Activated gamma-delta T cell treated with Interleukin-2 at 50 U/mL for 16 hours (primary cell): Measurements from ENCODE around the gene DAB1.

Experiments
- DNase-seq: peaks from one replicate; pipeline ENCODE4 v3.0.0-alpha.2; 2020

Gene DAB1

DNA sequence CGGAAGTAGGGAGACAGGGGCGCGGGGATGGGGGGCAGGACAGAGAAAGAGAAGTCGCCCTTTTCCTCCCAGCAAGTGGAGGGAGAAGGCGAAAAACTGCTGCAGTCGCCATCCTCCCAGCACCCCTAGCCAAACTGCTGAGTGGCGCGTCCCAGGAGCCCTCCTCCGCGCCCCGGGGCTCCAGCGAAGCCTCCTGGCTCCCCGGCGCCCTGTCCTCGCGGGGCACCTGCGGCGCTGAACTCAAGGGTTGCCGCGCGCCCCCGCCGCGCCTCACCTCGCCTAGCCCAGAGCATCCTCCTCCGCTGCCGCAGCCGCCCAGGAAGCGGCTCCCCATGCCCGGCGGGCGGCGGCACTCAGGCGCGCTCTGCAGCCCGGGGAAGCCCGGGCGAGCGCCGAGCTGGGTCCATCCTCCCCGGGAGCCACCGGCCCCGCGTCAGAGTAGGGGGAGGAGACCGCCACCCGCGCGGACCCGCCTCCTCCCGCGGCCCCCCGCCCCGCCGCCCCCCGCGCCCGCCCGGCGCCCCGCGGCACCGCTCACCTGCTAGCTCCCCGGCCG, at the start of gene DAB1:
Gene DAB1 (minus strand): TSS at position 405 of the 556 bp plus-strand sequence. CDS start 133,030 bp downstream, outside the sequence.
- no peak for DNase-seq

DNA sequence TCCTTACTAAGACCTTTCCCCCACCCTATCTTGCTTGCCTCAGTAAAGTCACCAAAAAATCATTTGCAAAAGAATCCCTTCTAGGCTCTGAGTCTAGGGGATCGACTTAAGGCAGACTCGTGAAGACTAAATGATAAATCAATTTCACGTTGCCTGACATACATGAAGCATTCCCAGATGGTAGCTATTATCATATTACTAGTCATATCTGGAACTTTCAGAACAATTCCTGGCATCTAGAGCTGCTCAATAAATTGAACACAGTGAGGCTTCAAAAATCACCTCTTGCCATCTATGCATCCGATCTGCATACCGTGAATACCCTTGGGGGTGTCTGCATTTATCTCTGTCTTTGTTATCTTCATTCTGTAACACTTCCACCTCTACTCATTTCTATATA, 49.6 kb upstream of the DAB1 start:
- no peak for DNase-seq

DNA sequence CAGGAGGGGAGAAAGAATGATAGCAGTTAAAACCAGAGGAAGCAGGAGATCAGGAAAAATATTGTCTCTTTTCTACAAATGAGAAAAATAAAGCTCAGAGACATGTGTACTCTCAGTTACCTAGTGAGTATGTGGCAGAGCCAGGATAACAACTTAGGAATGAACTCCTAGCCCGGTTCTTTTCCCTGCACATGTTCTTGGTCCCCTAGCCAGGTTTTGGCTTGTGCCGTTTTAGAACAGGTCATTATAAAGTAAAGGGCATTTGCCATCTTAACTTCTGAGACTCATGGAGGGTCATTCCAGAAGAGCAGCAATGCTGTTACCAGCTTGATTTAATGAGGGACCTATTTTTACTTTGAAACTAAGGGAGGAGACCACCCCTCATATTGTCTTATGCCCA, 48.1 kb upstream of the DAB1 start:
- DNase-seq: no peak

DNA sequence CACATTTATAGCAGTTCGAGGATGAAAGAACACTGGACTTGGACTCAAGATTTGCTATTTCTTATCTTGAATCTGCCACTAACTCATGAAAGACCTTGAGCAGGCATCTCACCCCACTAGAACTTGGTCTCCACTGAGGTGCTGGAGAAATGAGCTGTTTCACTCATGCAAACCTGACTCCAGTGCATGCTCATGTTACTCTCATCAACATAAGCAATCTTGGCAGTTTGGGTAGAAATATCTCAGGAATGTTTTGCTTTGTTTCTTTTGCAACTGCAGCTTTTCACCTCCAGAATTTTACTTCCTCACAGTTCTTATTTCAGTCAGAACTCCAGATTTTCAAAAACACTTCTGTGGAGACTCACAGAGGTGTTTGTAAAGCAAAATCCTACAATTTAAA, 46.2 kb upstream of the DAB1 start:
- DNase-seq: no peak

DNA sequence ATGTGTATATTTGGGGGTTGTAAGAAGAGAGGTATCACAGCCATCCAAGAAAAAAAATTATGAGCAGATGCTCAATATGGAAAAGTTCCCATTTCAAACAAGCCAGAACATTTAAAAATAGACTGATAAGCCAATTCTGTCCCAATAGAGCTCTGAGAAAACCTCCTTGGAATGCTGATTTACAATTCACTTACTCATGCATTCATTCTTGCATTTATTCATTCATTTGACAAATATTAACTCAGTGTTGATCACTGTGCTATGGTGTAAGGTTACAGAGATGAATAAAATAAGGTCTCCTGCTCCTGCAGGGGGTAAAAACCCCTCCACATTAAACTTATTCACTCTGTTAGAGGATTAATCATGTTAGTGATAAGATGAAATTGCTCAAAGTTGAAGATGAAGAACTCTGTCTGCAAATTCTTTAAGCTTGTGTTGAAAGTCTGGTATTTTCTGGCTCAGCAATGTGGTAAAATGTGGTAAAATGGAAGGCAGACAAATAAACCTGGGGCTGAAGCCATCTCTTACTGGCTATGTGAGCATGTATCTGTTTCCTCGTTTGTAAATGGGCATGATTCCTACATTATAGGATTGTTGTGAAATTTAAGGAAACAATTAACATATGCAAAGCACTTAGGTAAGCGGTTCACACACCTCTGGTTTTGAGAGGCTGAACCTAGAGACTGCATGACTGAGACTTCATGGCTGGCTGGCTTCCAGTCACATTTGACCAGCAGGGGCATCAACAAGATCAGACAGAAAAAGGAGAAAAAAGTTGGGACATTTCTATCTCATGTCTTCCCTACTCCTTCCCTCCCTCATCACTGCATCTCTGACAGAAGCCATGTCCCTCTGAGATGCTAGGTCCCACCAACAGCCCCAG, 45.0 kb upstream of the DAB1 start:
- DNase-seq: no peak

DNA sequence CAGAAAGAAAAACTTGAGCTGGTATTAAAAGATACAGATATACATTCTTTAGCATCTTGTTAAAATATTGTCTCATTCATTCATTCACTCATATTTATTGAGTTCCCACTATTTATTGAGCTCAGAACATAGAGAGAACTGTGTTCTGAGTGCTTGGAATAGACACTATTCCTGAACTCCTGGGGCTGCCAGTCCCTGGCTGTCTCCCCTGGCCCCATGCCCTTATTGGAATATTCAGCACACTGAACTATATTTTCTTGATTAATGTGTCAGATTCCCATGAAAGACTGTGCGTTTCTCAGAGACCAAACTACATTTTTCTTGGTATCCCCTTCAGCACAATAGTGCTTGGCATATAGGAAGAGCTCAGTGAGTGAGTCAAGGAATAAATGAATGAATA, 44.0 kb upstream of the DAB1 start:
- DNase-seq: no peak

DNA sequence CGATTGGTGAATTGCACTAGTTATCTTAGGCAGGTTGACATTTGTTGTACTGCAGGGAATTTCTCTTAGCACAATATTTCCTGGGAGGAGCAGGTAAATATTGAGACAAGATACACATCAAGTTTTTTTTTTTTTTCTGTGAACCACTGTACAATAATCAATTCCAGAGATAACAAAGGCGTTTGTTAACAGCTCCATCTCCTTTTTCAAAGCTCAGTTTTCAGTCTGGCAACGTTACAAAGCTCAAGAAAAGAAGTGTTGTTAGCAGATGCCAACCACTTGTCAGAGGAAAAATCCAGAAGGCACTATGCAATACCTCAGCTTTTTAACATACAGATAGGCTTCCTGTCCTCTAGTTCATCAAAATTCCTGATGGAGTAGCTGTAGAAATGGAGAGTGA, 40.9 kb upstream of the DAB1 start:
- no peak for DNase-seq

DNA sequence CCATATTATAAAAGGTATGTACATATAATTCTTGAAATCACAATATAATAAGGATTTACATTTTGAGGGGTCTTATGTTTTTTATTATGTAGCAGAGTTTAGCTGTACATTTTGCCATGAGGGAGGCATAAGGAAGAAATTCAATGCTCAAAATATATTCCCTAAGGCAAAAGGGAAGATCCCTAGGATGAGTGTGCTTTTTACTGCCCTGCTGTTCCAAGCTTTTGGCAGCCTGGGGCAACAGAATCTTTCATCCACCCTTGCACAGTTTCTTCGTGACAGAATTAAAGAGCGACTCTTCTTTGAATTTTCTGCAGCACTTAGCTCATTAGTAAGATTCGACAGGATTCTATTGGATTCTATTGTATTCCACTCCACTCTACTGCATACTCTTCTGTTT, 39.5 kb upstream of the DAB1 start:
- no peak for DNase-seq

DNA sequence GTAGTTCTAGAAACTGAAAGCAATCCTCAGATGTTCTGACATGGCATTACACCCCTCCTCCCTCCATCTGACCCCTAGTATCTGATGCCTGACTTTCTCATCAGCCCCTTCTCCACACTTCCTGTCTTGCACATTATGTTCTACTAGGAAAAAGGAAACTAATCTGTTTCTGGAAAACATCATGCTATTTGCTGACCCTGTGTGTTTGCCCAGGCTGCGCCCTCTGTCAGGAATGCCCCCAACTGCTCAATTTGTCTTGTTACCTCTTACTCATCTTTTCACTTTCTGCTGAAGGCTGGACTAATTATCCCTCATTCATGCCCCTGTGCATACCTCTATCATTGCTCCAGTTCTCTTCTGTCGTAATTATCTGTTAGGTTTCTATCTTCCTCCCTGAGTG, 37.5 kb upstream of the DAB1 start:
- DNase-seq: no peak

DNA sequence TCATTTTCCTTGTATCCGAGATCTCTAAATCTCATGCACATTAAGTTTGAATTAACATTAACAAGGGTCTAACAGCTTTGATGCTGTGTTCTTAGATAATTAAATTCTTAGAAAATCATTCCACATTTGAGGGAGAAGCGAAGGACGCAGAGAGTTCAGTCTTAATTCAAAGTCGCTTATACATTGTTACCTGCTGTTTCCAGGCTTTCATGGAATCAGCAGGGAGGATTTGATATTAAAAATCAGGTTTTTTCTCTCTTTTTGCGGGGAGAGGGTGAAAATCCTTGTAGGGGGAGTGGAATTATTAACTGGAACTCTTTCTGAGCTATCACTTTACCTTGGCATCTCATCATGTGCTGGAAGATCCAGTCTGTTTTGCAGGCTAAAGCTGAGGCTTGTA, 27.7 kb upstream of the DAB1 start:
- DNase-seq: no peak

DNA sequence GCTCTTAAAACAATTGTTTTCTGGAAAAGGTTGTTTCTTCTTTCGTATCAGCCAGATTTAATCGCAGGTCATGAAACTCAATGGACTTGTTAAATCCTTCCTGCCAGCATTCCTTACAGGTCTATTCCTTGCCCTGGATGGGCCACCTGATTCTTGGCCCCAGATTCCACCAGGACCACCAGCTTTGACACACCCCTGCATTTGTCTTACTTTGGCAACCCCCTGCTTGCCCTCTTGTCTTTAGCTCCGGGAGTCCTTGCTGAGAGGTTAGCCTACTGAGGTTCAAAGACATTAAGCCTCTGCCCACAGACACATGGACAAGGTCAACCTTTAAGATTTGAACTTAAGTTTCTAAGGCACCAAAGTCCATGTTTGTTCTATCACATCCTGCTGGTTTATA, 27.1 kb upstream of the DAB1 start:
- DNase-seq: no peak

DNA sequence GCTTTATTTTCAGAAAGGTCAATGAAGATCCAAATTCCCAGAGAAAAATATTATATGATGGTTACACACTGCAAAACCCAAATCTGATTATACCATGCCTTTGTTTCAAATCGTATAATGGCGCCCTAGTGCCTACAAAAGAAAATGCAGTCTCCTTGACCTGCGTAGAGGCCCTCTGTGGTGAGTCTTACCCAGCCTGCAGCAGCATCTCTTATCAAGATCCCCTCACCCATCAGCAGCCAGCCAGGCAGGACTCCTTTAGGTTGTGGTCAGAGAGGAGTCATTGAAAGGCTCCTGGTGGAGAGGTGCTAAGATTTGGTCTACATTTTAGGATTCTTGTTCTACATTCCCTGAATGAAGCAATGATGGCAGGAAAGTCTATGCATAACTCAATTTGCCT, 23.7 kb upstream of the DAB1 start:
- DNase-seq: no peak

DNA sequence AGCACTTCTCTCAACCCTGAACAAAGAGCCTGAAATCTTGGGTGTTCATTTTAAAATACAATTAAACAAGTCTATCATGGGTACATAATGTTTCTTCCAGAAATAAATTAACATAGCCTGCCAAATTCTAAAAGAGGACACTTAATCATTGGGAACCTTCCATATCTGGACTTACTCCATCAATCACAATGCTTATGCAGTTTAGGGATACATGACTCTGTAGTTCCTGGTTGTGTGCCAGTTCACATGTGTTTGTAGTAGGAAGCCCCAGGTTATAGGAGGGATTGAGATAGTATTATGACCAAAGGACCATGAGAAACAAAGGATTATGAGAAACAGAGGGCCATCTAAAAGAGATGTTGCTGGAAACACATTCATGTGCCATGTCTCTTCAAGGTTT, 19.1 kb upstream of the DAB1 start:
- DNase-seq: no peak

DNA sequence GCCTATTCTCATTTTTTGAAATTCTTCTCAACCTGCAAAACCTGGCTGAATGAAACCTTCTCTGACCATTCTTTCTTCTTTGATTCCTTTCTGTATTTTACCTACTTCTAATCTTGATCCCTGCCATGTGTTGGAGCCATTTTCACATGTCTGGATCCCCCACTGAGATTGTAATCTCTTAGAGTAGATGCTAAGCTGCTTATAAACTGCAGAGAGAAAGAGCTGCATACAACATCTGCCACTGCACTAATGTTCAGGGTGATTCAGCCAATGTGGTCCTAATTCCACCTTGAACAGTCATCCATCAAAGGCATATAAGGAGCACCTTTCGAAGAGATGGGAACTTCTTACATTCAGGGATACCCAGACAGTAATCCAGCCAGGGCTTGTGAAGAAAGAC, 16.2 kb upstream of the DAB1 start:
- DNase-seq: no peak

DNA sequence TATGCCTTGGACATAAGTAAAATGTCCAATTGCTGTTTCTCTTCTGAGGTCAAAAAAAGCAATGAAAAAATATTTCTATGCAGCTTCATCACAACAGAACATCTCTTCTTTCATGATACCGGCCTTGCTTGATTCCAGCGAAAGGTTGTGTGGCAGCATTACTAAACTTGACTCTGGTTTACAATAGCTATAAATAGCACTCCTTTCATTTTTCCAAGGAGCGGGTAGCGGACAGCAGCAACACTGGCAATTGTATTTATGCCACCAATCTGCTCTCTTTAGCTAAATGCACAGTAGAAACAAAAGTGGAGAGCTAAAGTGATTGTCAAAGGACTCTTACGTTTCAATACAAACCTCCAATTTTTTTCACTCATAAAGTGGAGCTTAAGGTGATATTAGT, 7.5 kb upstream of the DAB1 start:
- DNase-seq: no peak

DNA sequence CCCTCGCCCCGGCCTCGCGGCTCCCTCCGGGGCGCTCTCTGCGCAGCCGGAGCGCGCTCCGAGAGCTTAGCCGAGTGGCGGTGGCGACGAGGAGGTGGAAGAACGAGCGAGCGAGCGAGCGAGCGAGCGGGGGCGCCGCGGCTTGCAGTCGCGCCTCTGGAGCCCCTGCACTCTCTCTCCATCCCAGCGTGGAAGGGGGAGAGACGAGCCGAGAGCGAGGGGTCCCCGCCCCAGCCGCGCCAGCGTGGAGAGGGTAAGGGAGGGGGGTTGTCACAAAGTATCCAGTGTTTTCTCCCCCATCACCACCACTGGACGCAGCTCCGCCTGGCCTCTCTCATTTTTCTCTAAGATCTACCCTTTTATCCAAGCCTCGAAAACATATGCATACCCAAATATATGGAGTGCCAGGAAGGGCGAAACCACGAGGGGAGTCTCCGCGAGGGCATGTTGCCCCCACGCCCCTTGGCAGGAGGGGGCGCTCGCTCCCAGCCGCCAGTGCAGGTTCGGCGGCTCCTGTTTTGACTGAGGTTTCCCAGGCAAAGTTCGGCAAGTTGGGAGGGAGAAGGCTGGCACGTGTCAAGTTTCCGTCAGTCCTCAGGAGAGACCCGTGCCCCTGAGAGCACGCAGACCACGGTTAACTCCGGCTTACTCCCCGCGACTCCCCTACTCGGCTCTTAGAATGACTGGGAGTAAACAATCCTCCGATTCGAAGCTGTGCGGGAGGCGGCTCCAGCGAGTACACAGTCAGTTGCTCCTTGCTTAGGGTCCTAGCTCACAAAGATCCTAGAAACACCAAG, 569 bp upstream of the DAB1 start:
- DNase-seq: no peak

DNA sequence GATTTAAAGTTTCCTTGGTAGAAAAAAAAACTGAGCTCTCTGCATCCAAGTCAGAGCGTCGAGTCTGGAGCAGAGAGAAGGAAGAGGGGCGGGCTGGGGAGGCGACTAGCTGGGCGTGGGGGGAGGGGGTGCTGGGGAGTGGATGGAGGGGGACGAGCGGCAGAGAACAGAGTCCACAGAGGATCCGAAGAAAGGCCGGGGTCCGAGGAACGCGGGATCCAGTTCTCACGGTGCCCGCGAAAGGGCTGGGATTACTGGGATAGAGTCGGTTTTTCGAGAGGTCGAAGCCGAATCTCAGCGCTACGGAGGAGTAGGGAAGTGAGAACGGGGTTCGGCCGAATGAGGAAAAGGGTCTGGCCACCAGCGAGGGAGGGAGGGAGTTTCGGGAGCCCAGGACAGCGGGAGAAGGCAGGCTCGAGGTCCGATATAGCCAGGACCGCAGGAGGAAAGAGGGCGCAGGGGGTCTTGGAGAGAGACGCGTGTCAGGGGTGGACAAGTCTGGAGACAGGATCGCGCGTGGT, 665 bp downstream of the DAB1 start:
- DNase-seq: no peak

DNA sequence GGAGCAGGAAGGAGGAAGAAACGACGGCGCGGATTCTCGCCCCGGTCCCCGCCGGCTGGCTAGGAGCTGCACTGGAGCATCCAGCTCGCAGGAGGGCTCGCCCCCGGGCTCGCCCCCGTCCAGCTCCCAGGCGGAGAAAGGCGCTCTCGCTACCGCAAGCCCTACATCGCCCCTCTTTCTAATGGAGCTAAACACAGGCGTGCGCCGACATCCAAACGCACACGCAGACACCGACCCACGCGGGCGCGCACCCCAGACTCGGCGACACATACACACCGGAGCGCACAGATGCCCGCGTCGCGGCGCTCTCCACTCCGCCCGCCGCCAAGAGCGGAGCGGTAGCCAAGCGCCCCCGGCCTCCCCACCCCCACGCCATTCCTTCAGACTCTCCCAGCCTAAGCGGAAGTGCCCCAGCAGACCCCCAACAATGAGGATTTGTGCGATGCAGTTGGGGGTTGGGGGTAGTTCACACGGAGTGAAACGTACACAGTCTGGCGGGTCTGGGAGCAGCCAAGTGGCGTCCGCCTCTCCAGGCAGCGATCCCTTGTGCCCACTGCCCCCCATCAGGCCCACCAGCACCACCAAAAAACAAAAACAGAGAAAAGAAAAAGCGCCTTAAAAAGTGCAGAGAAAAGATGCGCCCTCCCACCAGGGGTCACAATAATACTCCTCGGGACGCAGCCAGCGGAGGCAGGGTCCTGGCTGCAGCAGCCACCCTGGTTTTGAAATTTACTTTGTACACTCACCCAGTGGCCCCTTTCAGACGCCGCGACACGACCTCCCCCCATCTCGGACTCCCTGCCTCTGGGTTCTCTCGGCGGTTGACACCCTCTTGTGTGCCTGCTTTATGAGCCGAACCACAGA, 1.4 kb downstream of the DAB1 start:
- no peak for DNase-seq

DNA sequence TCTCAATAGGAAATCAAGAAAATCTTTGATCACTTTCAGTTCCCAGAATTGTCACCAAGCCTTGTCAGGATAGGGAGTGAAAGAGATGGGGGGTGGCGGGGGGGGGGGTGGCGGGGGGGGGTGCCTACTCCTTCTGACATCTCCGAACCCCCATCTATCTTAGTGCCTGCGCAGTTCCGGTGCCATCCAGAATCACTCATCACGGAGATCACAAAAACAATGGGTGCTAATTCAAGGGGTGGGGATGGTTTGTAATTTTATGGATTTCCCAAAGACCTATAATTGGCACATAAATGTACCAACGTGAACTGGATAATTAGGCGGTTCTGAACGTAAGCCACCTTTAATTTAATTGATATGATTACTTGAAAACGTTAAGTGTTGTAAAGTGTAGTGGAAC, 2.1 kb downstream of the DAB1 start:
- no peak for DNase-seq

DNA sequence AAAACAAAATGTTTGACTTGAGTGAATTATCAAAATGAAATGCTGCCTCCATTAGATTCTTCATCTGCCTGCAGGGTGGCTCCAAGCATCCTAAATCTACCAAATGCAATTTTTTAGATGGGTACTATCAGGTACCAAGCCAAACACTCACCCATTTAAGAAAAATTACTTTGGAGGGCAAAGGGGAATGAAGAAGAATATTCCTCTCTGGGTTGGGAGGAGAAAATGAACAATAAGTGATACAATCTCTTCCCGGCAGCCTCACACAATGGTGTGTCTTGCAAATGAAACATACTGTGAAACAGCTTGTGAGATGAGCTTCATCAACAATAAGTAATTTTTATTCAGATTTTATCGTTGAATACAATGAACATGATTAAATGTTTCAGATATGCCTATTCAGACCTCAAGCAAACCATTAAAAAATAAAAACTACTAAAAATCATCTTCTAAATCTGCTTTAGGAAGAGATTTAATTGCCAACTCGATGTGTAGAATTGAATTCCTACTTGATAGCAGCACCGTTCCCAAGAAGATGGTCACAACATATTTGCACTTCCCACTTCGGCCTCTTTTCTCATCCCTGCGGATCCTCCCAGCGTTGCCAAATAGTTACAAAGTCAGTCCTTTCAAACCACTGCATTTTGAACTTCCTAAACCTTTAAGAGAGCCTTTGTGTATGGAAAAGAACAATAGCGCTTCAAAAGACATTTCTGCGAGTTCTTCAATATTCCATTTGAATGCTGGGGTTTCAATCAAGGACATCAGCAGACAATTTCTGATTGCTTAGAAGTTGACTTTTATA, 2.7 kb downstream of the DAB1 start:
- DNase-seq: no peak

DNA sequence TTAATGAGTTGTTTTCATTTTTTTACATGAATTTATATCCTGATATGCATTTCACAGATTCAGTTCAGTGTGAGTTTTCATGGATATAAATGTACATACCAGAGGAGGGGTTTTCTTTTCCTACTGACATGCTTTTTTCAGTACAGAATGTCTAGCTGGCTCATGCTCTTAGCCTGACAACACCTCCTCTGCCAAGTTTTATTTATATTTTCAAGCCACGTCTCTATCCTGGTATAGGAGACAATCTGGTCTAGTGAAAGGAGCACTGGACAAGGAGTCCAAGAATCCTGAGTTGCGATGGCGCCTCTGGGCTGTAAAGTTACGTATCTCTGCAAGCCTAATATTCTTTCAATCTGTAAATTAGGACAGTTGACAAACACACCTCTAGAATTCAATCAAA, 4.9 kb downstream of the DAB1 start:
- no peak for DNase-seq

DNA sequence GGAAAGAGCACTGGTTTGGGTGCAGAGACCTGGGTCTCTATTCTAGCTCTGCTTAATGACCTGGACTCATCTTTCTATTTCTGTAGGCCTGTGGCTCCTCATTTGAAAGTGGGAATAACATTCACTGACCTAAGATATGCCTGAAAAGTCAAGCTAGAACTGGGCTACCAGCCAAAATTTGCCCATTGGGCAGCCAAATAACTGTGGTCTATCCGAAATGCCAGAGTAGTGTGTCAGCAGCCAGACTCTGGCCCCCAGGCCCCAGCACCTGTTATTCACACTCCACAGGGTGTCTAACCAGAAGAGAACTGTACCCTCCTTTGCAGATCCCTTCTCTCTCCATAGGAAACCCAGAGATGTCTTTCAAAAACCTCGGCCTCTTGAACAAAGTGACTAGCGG, 12.6 kb downstream of the DAB1 start:
- DNase-seq: no peak
